GM23338 (cell line): ENCODE results near the gene FSIP1. TPM values are rescaled to one million over a fixed set of nuclear protein-coding genes. Genes with fewer than 3 reads are reported as not detected.

Experiments
- ATAC-seq: fragments of 200-7000 bp; cut with Tn5 transposase; 3 replicates; pipeline ENCODE4 v1.9.1; 2020
- DNase-seq: peaks from one replicate; pipeline ENCODE4 v3.0.0-alpha.2; 2015; ENCODE audit warnings: low spot score
- H2AFZ ChIP-seq: fragments of 200-600 bp; sonication (generic); 2 replicates; pipeline ENCODE4 v1.8.0; 2016; ENCODE audit warnings: antibody characterized with exemption, mild to moderate bottlenecking, moderate library complexity
- H3F3A ChIP-seq: fragments of 200-600 bp; sonication (generic); replicated peaks from 2 replicates; pipeline ENCODE4 v1.8.0; 2017; ENCODE audit warnings: antibody characterized with exemption, mixed run types, low read depth
- H3K27ac ChIP-seq: fragments of 200-600 bp; sonication (generic); 2 replicates; pipeline ENCODE4 v1.6.1; 2016; ENCODE audit warnings: low read depth
- H3K27me3 ChIP-seq: fragments of 200-600 bp; sonication (generic); 2 replicates; pipeline ENCODE4 v1.8.0; 2016; ENCODE audit warnings: mild to moderate bottlenecking, mixed run types, moderate library complexity; ENCODE audit not compliant: insufficient read depth
- H3K36me3 ChIP-seq: fragments of 200-600 bp; sonication (generic); 2 replicates; pipeline ENCODE4 v1.8.0; 2016; ENCODE audit warnings: mild to moderate bottlenecking; ENCODE audit not compliant: insufficient read depth
- H3K4me1 ChIP-seq: fragments of 200-600 bp; sonication (generic); 2 replicates; pipeline ENCODE4 v1.8.0; 2016; ENCODE audit warnings: mild to moderate bottlenecking, moderate library complexity; ENCODE audit not compliant: insufficient read depth
- H3K4me2 ChIP-seq: fragments of 200-600 bp; sonication (generic); 2 replicates; pipeline ENCODE4 v1.7.1; 2017; ENCODE audit warnings: mixed run types
- H3K4me3 ChIP-seq: fragments of 200-600 bp; sonication (generic); 2 replicates; pipeline ENCODE4 v1.6.1; 2016; ENCODE audit warnings: mixed run types
- H3K79me2 ChIP-seq: fragments of 200-600 bp; sonication (generic); replicated peaks from 2 replicates; pipeline ENCODE4 v1.8.0; 2017; ENCODE audit warnings: mild to moderate bottlenecking; ENCODE audit not compliant: insufficient read depth
- H3K9me2 ChIP-seq: fragments of 200-600 bp; sonication (generic); 2 replicates; pipeline ENCODE4 v1.8.0; 2017; ENCODE audit not compliant: insufficient read depth
- H4K20me1 ChIP-seq: fragments of 200-600 bp; sonication (generic); replicated peaks from 2 replicates; pipeline ENCODE4 v1.8.0; 2017; ENCODE audit warnings: mild to moderate bottlenecking; ENCODE audit not compliant: insufficient read depth
- H3K27ac Mint-ChIP-seq: 2 replicates; pipeline ENCODE4 v1.8.0; 2020; ENCODE audit warnings: inconsistent platforms, mild to moderate bottlenecking, moderate library complexity, mixed read lengths
- H3K27me3 Mint-ChIP-seq: 3 replicates; pipeline ENCODE4 v1.8.0; 2022; ENCODE audit warnings: low read depth, mild to moderate bottlenecking, moderate library complexity, mixed read lengths, inconsistent platforms; ENCODE audit not compliant: insufficient read depth, poor library complexity
- H3K36me3 Mint-ChIP-seq: 3 replicates; pipeline ENCODE4 v1.8.0; 2021; ENCODE audit warnings: low read depth, mild to moderate bottlenecking, inconsistent platforms, moderate library complexity, mixed read lengths
- H3K4me1 Mint-ChIP-seq: 3 replicates; pipeline ENCODE4 v1.8.0; 2020; ENCODE audit warnings: mild to moderate bottlenecking, inconsistent platforms, mixed read lengths
- H3K4me3 Mint-ChIP-seq: 3 replicates; pipeline ENCODE4 v1.8.0; 2021; ENCODE audit warnings: moderate library complexity, mild to moderate bottlenecking, inconsistent platforms, mixed read lengths
- H3K9me3 Mint-ChIP-seq: 3 replicates; pipeline ENCODE4 v1.8.0; 2020; ENCODE audit warnings: moderate library complexity, mild to moderate bottlenecking, inconsistent platforms, mixed read lengths
- CREB1 ChIP-seq: fragments of 250-450 bp; sonication (Bioruptor Pico); IDR thresholded peaks from 2 replicates; pipeline ENCODE4 v1.5.0; 2020; ENCODE audit warnings: low read depth, mild to moderate bottlenecking, moderate library complexity
- CTCF ChIP-seq, 2 experiments: fragments of 200-600 bp in 1 of 2; sonication (generic) in 1 of 2; conservative IDR thresholded peaks; 2 replicates each; pipeline versions ENCODE4 v1.5.1 to v1.6.1; 2016 to 2017; ENCODE audit warnings: antibody characterized with exemption in 2 of 2, low read depth in 2 of 2, mild to moderate bottlenecking in 2 of 2, moderate library complexity in 1 of 2
- EZH2 ChIP-seq: fragments of 200-600 bp; sonication (generic); IDR thresholded peaks from one replicate; pipeline ENCODE4 v1.8.0; 2017; ENCODE audit warnings: antibody characterized with exemption, mild to moderate bottlenecking, low read depth; ENCODE audit not compliant: unreplicated experiment
- EZH2phosphoT487 ChIP-seq: fragments of 200-600 bp; sonication (generic); IDR thresholded peaks from one replicate; pipeline ENCODE4 v1.8.1; 2018; ENCODE audit warnings: antibody characterized with exemption; ENCODE audit not compliant: unreplicated experiment
- JUNB ChIP-seq: IDR thresholded peaks from one replicate; pipeline ENCODE4 v1.6.1; 2016; ENCODE audit warnings: antibody characterized with exemption; ENCODE audit not compliant: unreplicated experiment
- NANOG ChIP-seq: IDR thresholded peaks from 2 replicates; pipeline ENCODE4 v1.6.1; 2016; ENCODE audit warnings: antibody characterized with exemption, borderline replicate concordance
- POLR2AphosphoS5 ChIP-seq: IDR thresholded peaks from 2 replicates; pipeline ENCODE4 v1.6.1; 2016; ENCODE audit warnings: antibody characterized with exemption, low read depth
- STAT1 ChIP-seq: IDR thresholded peaks from one replicate; pipeline ENCODE4 v1.6.1; 2016; ENCODE audit warnings: antibody characterized with exemption; ENCODE audit not compliant: unreplicated experiment
- ZNF114 ChIP-seq: fragments of 250-450 bp; sonication (Bioruptor Pico); IDR thresholded peaks from 2 replicates; pipeline ENCODE4 v1.5.0; 2020; ENCODE audit warnings: mild to moderate bottlenecking, moderate library complexity
- ZNF331 ChIP-seq: fragments of 250-450 bp; sonication (Bioruptor Pico); IDR thresholded peaks from 2 replicates; pipeline ENCODE4 v1.5.0; 2020; ENCODE audit warnings: low read depth, mild to moderate bottlenecking, moderate library complexity
- polyA plus RNA-seq: library from polyadenylated mRNA; unstranded; fragments of >200 nt; fragmentation: Nextera tagmentation; extraction: Ambion mirVana; gene quantifications from 2 replicates; pipeline ENCODE4 v1.2.1, GENCODE V29; 2016
- total RNA-seq: library from RNA; depleted of rRNA; stranded (reverse); fragments of >200 nt; shearing (Covaris generic); gene quantifications from 2 replicates; pipeline ENCODE4 v1.2.3, GENCODE V29; 2014
- TF ChIP-seq, protein P1 (sequence below): fragments of 250-450 bp; sonication (Bioruptor Pico); IDR thresholded peaks from 2 replicates; pipeline ENCODE4 v1.5.0; 2020; ENCODE audit warnings: mild to moderate bottlenecking, moderate library complexity
- TF ChIP-seq, protein P2 (sequence below): IDR thresholded peaks from 2 replicates; pipeline ENCODE4 v1.6.1; 2016; ENCODE audit warnings: antibody characterized with exemption

FSIP1 gene
- total and polyA plus RNA-seq, 2 experiments from 2014 or later = 0.92 to 2.1 TPM

- Mint-ChIP-seq H3K36me3 (no peaks in the 10 kb centered on the region), H3K27me3 (no peaks in the 10 kb centered on the region), H3K27ac (no peak overlapping the region), H3K9me3 (no peaks in the 10 kb centered on the region), H3K4me1 (no peaks in the 10 kb centered on the region), H3K4me3 (no peak overlapping the region)
- no peaks in the 10 kb centered on the region for H3K27me3 ChIP-seq
- no peaks in the 10 kb centered on the region for H3K9me2 ChIP-seq
- H3K4me2 ChIP-seq = no peak overlapping the region
- no peaks in the 10 kb centered on the region for H3K36me3 ChIP-seq
- H3F3A ChIP-seq = no peaks in the 10 kb centered on the region
- H4K20me1 ChIP-seq = no peaks in the 10 kb centered on the region
- no peak for DNase-seq
- no peaks in the 10 kb centered on the region for H3K79me2 ChIP-seq
- H2AFZ ChIP-seq = no peak overlapping the region
- H3K4me1 ChIP-seq = no peaks in the 10 kb centered on the region
- no peak overlapping the region for H3K4me3 ChIP-seq
- ATAC-seq = no peak
- H3K27ac ChIP-seq = no peak overlapping the region
- no peak for TF ChIP-seq NANOG
These were observed 52.1 kb downstream of the FSIP1 start for GRCh38 chr15:39730552-39730951.

GRCh38 chr15:39729500-39729899 lies 53.1 kb downstream of the FSIP1 start:
- Histone ChIP-seq H3K9me2 (no peaks in the 10 kb centered on the region), H4K20me1 (no peaks in the 10 kb centered on the region), H3F3A (no peaks in the 10 kb centered on the region), H3K27ac (no peak overlapping the region), H3K4me3 (no peak overlapping the region), H3K79me2 (no peaks in the 10 kb centered on the region), H3K36me3 (no peaks in the 10 kb centered on the region), H3K4me1 (no peaks in the 10 kb centered on the region), H3K4me2 (no peak overlapping the region), H3K27me3 (no peaks in the 10 kb centered on the region), H2AFZ (no peak overlapping the region)
- ATAC-seq = no peak
- Mint-ChIP-seq H3K4me3 (no peak overlapping the region), H3K27me3 (no peaks in the 10 kb centered on the region), H3K4me1 (no peaks in the 10 kb centered on the region), H3K27ac (no peak overlapping the region), H3K36me3 (no peaks in the 10 kb centered on the region), H3K9me3 (no peaks in the 10 kb centered on the region)
- TF ChIP-seq NANOG (no peak), JUNB (no peak), EZH2phosphoT487 (no peak), ZNF114 (no peak), POLR2AphosphoS5 (no peak), CREB1 (CRISPR knock-in tag) (no peak), EZH2 (no peak), ZNF331 (CRISPR knock-in tag) (no peak), CTCF (conservative IDR thresholded peaks at IDR 0.05; ENCODE audit: low read depth in 2 of 2) (no peak), STAT1 (no peak)
- TF ChIP-seq, protein P1, sequence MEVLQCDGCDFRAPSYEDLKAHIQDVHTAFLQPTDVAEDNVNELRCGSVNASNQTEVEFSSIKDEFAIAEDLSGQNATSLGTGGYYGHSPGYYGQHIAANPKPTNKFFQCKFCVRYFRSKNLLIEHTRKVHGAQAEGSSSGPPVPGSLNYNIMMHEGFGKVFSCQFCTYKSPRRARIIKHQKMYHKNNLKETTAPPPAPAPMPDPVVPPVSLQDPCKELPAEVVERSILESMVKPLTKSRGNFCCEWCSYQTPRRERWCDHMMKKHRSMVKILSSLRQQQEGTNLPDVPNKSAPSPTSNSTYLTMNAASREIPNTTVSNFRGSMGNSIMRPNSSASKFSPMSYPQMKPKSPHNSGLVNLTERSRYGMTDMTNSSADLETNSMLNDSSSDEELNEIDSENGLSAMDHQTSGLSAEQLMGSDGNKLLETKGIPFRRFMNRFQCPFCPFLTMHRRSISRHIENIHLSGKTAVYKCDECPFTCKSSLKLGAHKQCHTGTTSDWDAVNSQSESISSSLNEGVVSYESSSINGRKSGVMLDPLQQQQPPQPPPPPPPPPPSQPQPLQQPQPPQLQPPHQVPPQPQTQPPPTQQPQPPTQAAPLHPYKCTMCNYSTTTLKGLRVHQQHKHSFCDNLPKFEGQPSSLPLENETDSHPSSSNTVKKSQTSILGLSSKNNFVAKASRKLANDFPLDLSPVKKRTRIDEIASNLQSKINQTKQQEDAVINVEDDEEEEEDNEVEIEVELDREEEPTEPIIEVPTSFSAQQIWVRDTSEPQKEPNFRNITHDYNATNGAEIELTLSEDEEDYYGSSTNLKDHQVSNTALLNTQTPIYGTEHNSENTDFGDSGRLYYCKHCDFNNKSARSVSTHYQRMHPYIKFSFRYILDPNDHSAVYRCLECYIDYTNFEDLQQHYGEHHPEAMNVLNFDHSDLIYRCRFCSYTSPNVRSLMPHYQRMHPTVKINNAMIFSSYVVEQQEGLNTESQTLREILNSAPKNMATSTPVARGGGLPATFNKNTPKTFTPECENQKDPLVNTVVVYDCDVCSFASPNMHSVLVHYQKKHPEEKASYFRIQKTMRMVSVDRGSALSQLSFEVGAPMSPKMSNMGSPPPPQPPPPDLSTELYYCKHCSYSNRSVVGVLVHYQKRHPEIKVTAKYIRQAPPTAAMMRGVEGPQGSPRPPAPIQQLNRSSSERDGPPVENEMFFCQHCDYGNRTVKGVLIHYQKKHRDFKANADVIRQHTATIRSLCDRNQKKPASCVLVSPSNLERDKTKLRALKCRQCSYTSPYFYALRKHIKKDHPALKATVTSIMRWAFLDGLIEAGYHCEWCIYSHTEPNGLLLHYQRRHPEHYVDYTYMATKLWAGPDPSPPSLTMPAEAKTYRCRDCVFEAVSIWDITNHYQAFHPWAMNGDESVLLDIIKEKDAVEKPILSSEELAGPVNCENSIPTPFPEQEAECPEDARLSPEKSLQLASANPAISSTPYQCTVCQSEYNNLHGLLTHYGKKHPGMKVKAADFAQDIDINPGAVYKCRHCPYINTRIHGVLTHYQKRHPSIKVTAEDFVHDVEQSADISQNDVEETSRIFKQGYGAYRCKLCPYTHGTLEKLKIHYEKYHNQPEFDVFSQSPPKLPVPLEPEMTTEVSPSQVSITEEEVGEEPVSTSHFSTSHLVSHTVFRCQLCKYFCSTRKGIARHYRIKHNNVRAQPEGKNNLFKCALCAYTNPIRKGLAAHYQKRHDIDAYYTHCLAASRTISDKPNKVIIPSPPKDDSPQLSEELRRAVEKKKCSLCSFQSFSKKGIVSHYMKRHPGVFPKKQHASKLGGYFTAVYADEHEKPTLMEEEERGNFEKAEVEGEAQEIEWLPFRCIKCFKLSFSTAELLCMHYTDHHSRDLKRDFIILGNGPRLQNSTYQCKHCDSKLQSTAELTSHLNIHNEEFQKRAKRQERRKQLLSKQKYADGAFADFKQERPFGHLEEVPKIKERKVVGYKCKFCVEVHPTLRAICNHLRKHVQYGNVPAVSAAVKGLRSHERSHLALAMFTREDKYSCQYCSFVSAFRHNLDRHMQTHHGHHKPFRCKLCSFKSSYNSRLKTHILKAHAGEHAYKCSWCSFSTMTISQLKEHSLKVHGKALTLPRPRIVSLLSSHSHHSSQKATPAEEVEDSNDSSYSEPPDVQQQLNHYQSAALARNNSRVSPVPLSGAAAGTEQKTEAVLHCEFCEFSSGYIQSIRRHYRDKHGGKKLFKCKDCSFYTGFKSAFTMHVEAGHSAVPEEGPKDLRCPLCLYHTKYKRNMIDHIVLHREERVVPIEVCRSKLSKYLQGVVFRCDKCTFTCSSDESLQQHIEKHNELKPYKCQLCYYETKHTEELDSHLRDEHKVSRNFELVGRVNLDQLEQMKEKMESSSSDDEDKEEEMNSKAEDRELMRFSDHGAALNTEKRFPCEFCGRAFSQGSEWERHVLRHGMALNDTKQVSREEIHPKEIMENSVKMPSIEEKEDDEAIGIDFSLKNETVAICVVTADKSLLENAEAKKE = no peak
- TF ChIP-seq, protein P2, sequence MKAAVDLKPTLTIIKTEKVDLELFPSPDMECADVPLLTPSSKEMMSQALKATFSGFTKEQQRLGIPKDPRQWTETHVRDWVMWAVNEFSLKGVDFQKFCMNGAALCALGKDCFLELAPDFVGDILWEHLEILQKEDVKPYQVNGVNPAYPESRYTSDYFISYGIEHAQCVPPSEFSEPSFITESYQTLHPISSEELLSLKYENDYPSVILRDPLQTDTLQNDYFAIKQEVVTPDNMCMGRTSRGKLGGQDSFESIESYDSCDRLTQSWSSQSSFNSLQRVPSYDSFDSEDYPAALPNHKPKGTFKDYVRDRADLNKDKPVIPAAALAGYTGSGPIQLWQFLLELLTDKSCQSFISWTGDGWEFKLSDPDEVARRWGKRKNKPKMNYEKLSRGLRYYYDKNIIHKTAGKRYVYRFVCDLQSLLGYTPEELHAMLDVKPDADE = no peak
- no peak for DNase-seq
